ENCODE data around the gene L3MBTL4.

Gene L3MBTL4

DNA sequence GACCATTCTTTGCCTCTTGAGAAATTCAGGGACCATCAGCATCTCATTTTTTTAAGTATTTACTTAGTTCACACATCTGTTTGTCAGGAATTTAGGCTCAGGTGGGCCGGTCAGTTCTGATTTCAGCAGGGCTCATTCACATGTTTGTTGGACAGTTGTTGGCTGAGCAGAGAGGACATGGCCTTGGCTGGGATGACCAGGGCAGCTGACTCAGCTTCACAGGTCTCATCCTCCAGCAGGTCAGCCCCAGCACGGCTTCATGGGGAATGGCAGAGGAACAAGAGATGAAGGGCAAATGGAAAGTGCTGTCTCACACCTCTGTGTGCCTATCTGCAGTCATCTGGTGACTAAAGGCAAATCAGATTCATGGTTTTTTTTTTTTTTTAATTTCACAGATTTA is 383.3 kb downstream of the L3MBTL4 start:
- ATAC-seq = no peak
- TF ChIP-seq TCF4 (CRISPR knock-in tag; IDR thresholded peaks at IDR 0.05; ENCODE audit: borderline replicate concordance) (no peak), ESRRG (CRISPR knock-in tag; IDR thresholded peaks at IDR 0.05) (no peak), OSR1 (CRISPR knock-in tag; IDR thresholded peaks at IDR 0.05) (no peak), ZFP30 (CRISPR knock-in tag; IDR thresholded peaks at IDR 0.05) (no peak), ISL1 (CRISPR knock-in tag; IDR thresholded peaks at IDR 0.05) (no peak), GLIS3 (CRISPR knock-in tag; IDR thresholded peaks at IDR 0.05) (no peak), ARNTL (CRISPR knock-in tag; IDR thresholded peaks at IDR 0.05; ENCODE audit: borderline replicate concordance, low read depth) (no peak), ZNF8 (CRISPR knock-in tag; IDR thresholded peaks at IDR 0.05) (no peak), RARB (CRISPR knock-in tag; IDR thresholded peaks at IDR 0.05) (no peak), TOX (CRISPR knock-in tag; IDR thresholded peaks at IDR 0.05; ENCODE audit: borderline replicate concordance) (no peak)
- TF ChIP-seq, protein P1, sequence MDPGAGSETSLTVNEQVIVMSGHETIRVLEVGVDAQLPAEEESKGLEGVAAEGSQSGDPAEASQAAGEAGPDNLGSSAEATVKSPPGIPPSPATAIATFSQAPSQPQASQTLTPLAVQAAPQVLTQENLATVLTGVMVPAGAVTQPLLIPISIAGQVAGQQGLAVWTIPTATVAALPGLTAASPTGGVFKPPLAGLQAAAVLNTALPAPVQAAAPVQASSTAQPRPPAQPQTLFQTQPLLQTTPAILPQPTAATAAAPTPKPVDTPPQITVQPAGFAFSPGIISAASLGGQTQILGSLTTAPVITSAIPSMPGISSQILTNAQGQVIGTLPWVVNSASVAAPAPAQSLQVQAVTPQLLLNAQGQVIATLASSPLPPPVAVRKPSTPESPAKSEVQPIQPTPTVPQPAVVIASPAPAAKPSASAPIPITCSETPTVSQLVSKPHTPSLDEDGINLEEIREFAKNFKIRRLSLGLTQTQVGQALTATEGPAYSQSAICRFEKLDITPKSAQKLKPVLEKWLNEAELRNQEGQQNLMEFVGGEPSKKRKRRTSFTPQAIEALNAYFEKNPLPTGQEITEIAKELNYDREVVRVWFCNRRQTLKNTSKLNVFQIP (CRISPR knock-in tag; IDR thresholded peaks at IDR 0.05; ENCODE audit: borderline replicate concordance, low read depth) = no peak
- TF ChIP-seq, protein P2, sequence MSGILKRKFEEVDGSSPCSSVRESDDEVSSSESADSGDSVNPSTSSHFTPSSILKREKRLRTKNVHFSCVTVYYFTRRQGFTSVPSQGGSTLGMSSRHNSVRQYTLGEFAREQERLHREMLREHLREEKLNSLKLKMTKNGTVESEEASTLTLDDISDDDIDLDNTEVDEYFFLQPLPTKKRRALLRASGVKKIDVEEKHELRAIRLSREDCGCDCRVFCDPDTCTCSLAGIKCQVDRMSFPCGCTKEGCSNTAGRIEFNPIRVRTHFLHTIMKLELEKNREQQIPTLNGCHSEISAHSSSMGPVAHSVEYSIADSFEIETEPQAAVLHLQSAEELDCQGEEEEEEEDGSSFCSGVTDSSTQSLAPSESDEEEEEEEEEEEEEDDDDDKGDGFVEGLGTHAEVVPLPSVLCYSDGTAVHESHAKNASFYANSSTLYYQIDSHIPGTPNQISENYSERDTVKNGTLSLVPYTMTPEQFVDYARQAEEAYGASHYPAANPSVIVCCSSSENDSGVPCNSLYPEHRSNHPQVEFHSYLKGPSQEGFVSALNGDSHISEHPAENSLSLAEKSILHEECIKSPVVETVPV (CRISPR knock-in tag; IDR thresholded peaks at IDR 0.05) = no peak
- TF ChIP-seq, protein P3, sequence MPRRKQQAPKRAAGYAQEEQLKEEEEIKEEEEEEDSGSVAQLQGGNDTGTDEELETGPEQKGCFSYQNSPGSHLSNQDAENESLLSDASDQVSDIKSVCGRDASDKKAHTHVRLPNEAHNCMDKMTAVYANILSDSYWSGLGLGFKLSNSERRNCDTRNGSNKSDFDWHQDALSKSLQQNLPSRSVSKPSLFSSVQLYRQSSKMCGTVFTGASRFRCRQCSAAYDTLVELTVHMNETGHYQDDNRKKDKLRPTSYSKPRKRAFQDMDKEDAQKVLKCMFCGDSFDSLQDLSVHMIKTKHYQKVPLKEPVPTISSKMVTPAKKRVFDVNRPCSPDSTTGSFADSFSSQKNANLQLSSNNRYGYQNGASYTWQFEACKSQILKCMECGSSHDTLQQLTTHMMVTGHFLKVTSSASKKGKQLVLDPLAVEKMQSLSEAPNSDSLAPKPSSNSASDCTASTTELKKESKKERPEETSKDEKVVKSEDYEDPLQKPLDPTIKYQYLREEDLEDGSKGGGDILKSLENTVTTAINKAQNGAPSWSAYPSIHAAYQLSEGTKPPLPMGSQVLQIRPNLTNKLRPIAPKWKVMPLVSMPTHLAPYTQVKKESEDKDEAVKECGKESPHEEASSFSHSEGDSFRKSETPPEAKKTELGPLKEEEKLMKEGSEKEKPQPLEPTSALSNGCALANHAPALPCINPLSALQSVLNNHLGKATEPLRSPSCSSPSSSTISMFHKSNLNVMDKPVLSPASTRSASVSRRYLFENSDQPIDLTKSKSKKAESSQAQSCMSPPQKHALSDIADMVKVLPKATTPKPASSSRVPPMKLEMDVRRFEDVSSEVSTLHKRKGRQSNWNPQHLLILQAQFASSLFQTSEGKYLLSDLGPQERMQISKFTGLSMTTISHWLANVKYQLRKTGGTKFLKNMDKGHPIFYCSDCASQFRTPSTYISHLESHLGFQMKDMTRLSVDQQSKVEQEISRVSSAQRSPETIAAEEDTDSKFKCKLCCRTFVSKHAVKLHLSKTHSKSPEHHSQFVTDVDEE (CRISPR knock-in tag; IDR thresholded peaks at IDR 0.05) = no peak

DNA sequence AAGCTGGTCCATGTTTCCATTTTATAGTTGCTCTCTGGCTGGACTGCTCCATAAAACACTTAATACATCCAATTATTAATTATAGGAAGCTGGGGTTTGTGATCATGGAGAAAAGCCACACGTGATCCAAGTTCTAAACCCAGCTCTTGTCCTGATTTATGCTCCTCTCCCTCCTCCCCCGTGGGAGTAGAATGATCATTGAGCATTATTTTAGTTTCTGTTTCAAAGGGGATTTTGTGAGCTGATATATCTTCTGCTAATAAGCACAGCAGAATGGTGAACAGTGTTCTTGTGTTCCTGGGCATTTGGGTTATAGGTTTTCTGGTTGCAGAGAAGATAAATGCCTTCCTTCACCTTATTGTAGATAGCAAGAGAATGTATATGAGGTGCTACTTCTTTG is 383.7 kb downstream of the L3MBTL4 start:
- TF ChIP-seq ESRRG (CRISPR knock-in tag; IDR thresholded peaks at IDR 0.05) = no peak
- no peak for TF ChIP-seq GLIS3 (CRISPR knock-in tag; IDR thresholded peaks at IDR 0.05)
- TF ChIP-seq PPARA (CRISPR knock-in tag; IDR thresholded peaks at IDR 0.05; ENCODE audit: borderline replicate concordance) = no peak
- no peak for ATAC-seq

DNA sequence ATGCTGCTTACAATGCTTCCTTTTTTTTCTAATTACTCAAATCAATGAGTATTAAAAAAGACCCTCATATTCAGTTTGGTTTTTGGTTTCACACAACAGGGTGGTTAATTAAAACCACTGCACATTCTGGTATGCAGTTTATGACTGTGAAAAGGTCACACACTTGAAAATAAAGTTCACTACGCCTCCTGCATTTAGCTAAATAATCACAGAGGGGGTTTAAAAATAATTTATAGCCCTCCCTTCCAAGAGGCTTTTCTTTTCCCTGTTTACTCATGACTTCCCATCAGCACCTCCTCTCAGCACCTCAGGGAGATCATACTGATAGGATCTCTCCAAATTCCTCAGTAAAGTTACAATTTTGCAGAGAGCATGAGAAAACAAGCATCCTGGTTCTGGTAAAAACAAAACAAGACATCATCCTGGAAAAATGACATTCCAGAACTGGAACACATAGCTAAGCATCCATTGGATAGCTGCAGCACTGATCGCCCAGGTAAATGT is 389.9 kb downstream of the L3MBTL4 start:
- no peak for ATAC-seq
- TF ChIP-seq, protein P1 (CRISPR knock-in tag; IDR thresholded peaks at IDR 0.05; ENCODE audit: borderline replicate concordance, low read depth) = no peak
- TF ChIP-seq ZNF70 (CRISPR knock-in tag; IDR thresholded peaks at IDR 0.05) (no peak), CSDC2 (CRISPR knock-in tag; IDR thresholded peaks at IDR 0.05) (no peak), ISL1 (CRISPR knock-in tag; IDR thresholded peaks at IDR 0.05) (no peak), ZC3H10 (CRISPR knock-in tag; IDR thresholded peaks at IDR 0.05) (no peak), PPARA (CRISPR knock-in tag; IDR thresholded peaks at IDR 0.05; ENCODE audit: borderline replicate concordance) (no peak), GLIS3 (CRISPR knock-in tag; IDR thresholded peaks at IDR 0.05) (no peak), BACH2 (CRISPR knock-in tag; IDR thresholded peaks at IDR 0.05; ENCODE audit: borderline replicate concordance) (no peak), OSR1 (CRISPR knock-in tag; IDR thresholded peaks at IDR 0.05) (no peak), TOX (CRISPR knock-in tag; IDR thresholded peaks at IDR 0.05; ENCODE audit: borderline replicate concordance) (no peak), RARB (CRISPR knock-in tag; IDR thresholded peaks at IDR 0.05) (no peak), ESRRG (CRISPR knock-in tag; IDR thresholded peaks at IDR 0.05) (no peak), TCF4 (CRISPR knock-in tag; IDR thresholded peaks at IDR 0.05; ENCODE audit: borderline replicate concordance) (no peak), ARNTL (CRISPR knock-in tag; IDR thresholded peaks at IDR 0.05; ENCODE audit: borderline replicate concordance, low read depth) (no peak), SNAI2 (CRISPR knock-in tag; IDR thresholded peaks at IDR 0.05) (no peak)
- TF ChIP-seq, protein P4, sequence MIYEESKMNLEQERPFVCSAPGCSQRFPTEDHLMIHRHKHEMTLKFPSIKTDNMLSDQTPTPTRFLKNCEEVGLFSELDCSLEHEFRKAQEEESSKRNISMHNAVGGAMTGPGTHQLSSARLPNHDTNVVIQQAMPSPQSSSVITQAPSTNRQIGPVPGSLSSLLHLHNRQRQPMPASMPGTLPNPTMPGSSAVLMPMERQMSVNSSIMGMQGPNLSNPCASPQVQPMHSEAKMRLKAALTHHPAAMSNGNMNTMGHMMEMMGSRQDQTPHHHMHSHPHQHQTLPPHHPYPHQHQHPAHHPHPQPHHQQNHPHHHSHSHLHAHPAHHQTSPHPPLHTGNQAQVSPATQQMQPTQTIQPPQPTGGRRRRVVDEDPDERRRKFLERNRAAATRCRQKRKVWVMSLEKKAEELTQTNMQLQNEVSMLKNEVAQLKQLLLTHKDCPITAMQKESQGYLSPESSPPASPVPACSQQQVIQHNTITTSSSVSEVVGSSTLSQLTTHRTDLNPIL (CRISPR knock-in tag; IDR thresholded peaks at IDR 0.05; ENCODE audit: low read depth) = no peak
- TF ChIP-seq, protein P2 (CRISPR knock-in tag; IDR thresholded peaks at IDR 0.05) = no peak
- TF ChIP-seq, protein P3 (CRISPR knock-in tag; IDR thresholded peaks at IDR 0.05) = no peak
- TF ChIP-seq, protein P5, sequence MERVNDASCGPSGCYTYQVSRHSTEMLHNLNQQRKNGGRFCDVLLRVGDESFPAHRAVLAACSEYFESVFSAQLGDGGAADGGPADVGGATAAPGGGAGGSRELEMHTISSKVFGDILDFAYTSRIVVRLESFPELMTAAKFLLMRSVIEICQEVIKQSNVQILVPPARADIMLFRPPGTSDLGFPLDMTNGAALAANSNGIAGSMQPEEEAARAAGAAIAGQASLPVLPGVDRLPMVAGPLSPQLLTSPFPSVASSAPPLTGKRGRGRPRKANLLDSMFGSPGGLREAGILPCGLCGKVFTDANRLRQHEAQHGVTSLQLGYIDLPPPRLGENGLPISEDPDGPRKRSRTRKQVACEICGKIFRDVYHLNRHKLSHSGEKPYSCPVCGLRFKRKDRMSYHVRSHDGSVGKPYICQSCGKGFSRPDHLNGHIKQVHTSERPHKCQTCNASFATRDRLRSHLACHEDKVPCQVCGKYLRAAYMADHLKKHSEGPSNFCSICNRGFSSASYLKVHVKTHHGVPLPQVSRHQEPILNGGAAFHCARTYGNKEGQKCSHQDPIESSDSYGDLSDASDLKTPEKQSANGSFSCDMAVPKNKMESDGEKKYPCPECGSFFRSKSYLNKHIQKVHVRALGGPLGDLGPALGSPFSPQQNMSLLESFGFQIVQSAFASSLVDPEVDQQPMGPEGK (CRISPR knock-in tag; IDR thresholded peaks at IDR 0.05; ENCODE audit: borderline replicate concordance) = no peak
